ENCODE data around the gene CCDC122. TPM values are rescaled to one million over a fixed set of nuclear protein-coding genes. Genes with fewer than 3 reads are reported as not detected.

The CCDC122 gene
- total RNA-seq, 1 experiment from 2014 or later, result 5.2 TPM

DNA sequence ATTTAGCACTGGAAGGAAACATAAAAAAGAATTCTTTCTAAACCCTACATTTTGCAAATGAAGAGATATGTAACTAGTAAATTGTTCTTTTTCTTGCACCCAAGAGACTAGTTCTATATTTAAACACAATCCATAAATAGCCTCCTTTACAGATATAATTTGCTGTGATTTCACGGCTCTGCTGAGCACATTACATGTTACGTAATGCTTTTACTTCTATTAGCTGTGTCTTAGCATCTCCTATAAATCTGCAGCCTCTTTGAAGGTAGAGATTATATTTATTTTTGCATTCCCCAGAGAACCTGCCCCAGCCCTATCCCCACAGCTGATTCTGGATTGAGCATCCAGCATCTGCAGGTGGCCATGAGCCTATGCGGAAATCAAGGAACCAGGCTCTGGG lies 32.3 kb upstream of the CCDC122 start:
- Histone ChIP-seq H3K4me3 (ENCODE audit: low read depth in 2 of 2, low read length in 2 of 2) (no peak overlapping the region), H3K4me1 (ENCODE audit: control insufficient read depth, insufficient read depth, low read length) (no peaks in the 10 kb centered on the region), H3K9me3 (ENCODE audit: control insufficient read depth, insufficient read depth, low read depth, low read length) (no peaks in the 10 kb centered on the region), H3K27me3 (ENCODE audit: control insufficient read depth, insufficient read depth, low read length) (no peaks in the 10 kb centered on the region; the same call in 1 of the 2 replicates), H3K36me3 (ENCODE audit: control insufficient read depth, insufficient read depth, low read length) (no peaks in the 10 kb centered on the region; the same call in 1 of the 2 replicates), H3K27ac (ENCODE audit: low read length) (no peak overlapping the region)
- BruUV-seq (replicated peaks), result no TSS peak
- TF ChIP-seq, protein P1, sequence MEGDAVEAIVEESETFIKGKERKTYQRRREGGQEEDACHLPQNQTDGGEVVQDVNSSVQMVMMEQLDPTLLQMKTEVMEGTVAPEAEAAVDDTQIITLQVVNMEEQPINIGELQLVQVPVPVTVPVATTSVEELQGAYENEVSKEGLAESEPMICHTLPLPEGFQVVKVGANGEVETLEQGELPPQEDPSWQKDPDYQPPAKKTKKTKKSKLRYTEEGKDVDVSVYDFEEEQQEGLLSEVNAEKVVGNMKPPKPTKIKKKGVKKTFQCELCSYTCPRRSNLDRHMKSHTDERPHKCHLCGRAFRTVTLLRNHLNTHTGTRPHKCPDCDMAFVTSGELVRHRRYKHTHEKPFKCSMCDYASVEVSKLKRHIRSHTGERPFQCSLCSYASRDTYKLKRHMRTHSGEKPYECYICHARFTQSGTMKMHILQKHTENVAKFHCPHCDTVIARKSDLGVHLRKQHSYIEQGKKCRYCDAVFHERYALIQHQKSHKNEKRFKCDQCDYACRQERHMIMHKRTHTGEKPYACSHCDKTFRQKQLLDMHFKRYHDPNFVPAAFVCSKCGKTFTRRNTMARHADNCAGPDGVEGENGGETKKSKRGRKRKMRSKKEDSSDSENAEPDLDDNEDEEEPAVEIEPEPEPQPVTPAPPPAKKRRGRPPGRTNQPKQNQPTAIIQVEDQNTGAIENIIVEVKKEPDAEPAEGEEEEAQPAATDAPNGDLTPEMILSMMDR (IDR thresholded peaks at IDR 0.05), result no peak
- no peak for TF ChIP-seq POLR2AphosphoS5 (IDR thresholded peaks at IDR 0.05; ENCODE audit: low read depth, low read length)
- POLR2A ChIA-PET, result no interaction called here
- intact Hi-C loops (cut with micrococcal nuclease; ENCODE audit: unreplicated experiment), result no loop called here
- CTCF ChIA-PET, result no interaction called here
- in situ Hi-C loops (cut with HindIII; ENCODE audit: low pct_unique_long_range_greater_than_20kb, low sequenced_read_pairs), result loop anchor here (25.0 kb wide), 1 partner anchor 550 kb away; no protein-coding TSS in a partner anchor
- ATAC-seq, result no peak
- no peak for DNase-seq (ENCODE audit: low read depth, low spot score)

DNA sequence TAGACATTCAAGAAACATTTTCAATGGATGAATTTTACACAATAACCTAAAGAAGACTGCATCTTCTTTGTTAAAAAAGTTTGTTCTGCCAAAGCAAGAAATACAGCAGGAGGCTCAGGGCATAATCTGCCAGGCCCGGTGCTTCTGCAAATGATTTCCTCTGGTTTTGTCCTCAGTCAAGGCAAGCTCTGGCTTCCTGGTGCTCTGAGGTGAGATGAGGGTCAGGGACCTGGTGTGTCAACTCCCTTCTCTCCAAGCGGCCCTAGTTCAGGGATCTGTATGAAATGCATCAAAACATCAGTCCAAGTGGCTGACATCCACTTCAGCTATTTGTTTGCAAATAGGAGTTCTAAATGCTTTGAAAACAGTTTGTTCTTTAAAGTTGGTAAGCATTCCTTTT lies 31.7 kb upstream of the CCDC122 start:
- TF ChIP-seq TCF7L2 (IDR thresholded peaks at IDR 0.05; ENCODE audit: low read depth, low read length), result no peak
- TF ChIP-seq SIN3A (IDR thresholded peaks at IDR 0.05; ENCODE audit: borderline replicate concordance, insufficient read depth, low read depth, low read length), result no peak
- TF ChIP-seq POLR2AphosphoS5 (IDR thresholded peaks at IDR 0.05; ENCODE audit: low read depth, low read length), result no peak
- TF ChIP-seq, protein P2, sequence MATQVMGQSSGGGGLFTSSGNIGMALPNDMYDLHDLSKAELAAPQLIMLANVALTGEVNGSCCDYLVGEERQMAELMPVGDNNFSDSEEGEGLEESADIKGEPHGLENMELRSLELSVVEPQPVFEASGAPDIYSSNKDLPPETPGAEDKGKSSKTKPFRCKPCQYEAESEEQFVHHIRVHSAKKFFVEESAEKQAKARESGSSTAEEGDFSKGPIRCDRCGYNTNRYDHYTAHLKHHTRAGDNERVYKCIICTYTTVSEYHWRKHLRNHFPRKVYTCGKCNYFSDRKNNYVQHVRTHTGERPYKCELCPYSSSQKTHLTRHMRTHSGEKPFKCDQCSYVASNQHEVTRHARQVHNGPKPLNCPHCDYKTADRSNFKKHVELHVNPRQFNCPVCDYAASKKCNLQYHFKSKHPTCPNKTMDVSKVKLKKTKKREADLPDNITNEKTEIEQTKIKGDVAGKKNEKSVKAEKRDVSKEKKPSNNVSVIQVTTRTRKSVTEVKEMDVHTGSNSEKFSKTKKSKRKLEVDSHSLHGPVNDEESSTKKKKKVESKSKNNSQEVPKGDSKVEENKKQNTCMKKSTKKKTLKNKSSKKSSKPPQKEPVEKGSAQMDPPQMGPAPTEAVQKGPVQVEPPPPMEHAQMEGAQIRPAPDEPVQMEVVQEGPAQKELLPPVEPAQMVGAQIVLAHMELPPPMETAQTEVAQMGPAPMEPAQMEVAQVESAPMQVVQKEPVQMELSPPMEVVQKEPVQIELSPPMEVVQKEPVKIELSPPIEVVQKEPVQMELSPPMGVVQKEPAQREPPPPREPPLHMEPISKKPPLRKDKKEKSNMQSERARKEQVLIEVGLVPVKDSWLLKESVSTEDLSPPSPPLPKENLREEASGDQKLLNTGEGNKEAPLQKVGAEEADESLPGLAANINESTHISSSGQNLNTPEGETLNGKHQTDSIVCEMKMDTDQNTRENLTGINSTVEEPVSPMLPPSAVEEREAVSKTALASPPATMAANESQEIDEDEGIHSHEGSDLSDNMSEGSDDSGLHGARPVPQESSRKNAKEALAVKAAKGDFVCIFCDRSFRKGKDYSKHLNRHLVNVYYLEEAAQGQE (IDR thresholded peaks at IDR 0.05; ENCODE audit: insufficient read depth in 1 of 2, low read depth in 2 of 2, low read length in 1 of 2), result no peak
- TF ChIP-seq, protein P1 (IDR thresholded peaks at IDR 0.05), result no peak
- in situ Hi-C loops (cut with HindIII; ENCODE audit: low pct_unique_long_range_greater_than_20kb, low sequenced_read_pairs) (loop anchor here (25.0 kb wide), 1 partner anchor 551 kb away; no protein-coding TSS in a partner anchor), intact Hi-C loops (cut with micrococcal nuclease; ENCODE audit: unreplicated experiment) (no loop called here)
- no peak for DNase-seq (ENCODE audit: low read depth, low spot score)
- BruUV-seq (replicated peaks), result no TSS peak
- ChIA-PET CTCF (no interaction called here), POLR2A (no interaction called here)
- H3K27me3 ChIP-seq (ENCODE audit: control insufficient read depth, insufficient read depth, low read length), result no peaks in the 10 kb centered on the region; the same call in 1 of the 2 replicates
- no peaks in the 10 kb centered on the region for H3K4me1 ChIP-seq (ENCODE audit: control insufficient read depth, insufficient read depth, low read length)
- H3K36me3 ChIP-seq (ENCODE audit: control insufficient read depth, insufficient read depth, low read length), result no peaks in the 10 kb centered on the region; the same call in 1 of the 2 replicates
- no peaks in the 10 kb centered on the region for H3K9me3 ChIP-seq (ENCODE audit: control insufficient read depth, insufficient read depth, low read depth, low read length)
- H3K4me3 ChIP-seq (ENCODE audit: low read depth in 2 of 2, low read length in 2 of 2), result no peak overlapping the region
- ATAC-seq, result no peak
- no peak overlapping the region for H3K27ac ChIP-seq (ENCODE audit: low read length)
